ENCODE data around the gene TTC39B.

TTC39B gene

GRCh38 chr9:15280647-15281046 is 26.4 kb downstream of the TTC39B start:
- Histone ChIP-seq H3K4me3 (ENCODE audit: low read depth in 1 of 2, low read length in 2 of 2) (no peak overlapping the region), H3K27ac (ENCODE audit: low read length) (no peak overlapping the region), H3K4me1 (ENCODE audit: control insufficient read depth in 1 of 2, insufficient read depth in 2 of 2, low read length in 2 of 2) (no peaks in the 10 kb centered on the region), H3K36me3 (ENCODE audit: control insufficient read depth in 1 of 2, insufficient read depth in 2 of 2, low read length in 2 of 2) (no peaks in the 10 kb centered on the region), H3K9me3 (ENCODE audit: control insufficient read depth in 1 of 2, low read length in 2 of 2) (no peaks in the 10 kb centered on the region), H3K27me3 (ENCODE audit: low read depth, low read length) (no peaks in the 10 kb centered on the region)

DNA sequence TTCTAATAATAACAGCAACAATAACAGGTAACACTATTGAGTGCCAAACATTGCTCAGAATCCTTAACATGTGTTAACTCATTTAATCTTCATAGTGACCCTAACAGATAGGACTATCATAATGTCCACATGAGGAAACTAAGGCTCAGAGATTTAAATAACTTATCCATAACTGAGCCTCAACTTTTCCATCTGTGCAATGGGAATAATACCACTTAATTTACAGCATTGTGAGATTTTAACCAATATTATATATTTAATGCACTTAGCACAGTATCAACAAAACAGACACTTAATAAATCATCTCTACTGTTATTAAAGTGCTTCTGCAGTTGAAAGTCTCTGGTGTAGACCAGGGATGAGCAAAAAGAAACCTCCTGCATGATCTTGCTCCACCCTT is 28.2 kb downstream of the TTC39B start:
- no peaks in the 10 kb centered on the region for H3K36me3 ChIP-seq (ENCODE audit: control insufficient read depth in 1 of 2, insufficient read depth in 2 of 2, low read length in 2 of 2)
- H3K27me3 ChIP-seq (ENCODE audit: low read depth, low read length), result no peaks in the 10 kb centered on the region
- no peaks in the 10 kb centered on the region for H3K9me3 ChIP-seq (ENCODE audit: control insufficient read depth in 1 of 2, low read length in 2 of 2)
- H3K4me3 ChIP-seq (ENCODE audit: low read depth in 1 of 2, low read length in 2 of 2), result no peak overlapping the region
- no peaks in the 10 kb centered on the region for H3K4me1 ChIP-seq (ENCODE audit: control insufficient read depth in 1 of 2, insufficient read depth in 2 of 2, low read length in 2 of 2)
- H3K27ac ChIP-seq (ENCODE audit: low read length), result no peak overlapping the region

- Histone ChIP-seq H3K36me3 (ENCODE audit: control insufficient read depth in 1 of 2, insufficient read depth in 2 of 2, low read length in 2 of 2) (no peaks in the 10 kb centered on the region), H3K27ac (ENCODE audit: low read length) (no peak overlapping the region), H3K9me3 (ENCODE audit: control insufficient read depth in 1 of 2, low read length in 2 of 2) (no peaks in the 10 kb centered on the region), H3K4me3 (ENCODE audit: low read depth in 1 of 2, low read length in 2 of 2) (no peak overlapping the region), H3K27me3 (ENCODE audit: low read depth, low read length) (no peaks in the 10 kb centered on the region), H3K4me1 (ENCODE audit: control insufficient read depth in 1 of 2, insufficient read depth in 2 of 2, low read length in 2 of 2) (no peaks in the 10 kb centered on the region)
Measured at GRCh38 chr9:15278091-15278687, 28.8 kb downstream of the TTC39B start.

GRCh38 chr9:15277400-15278090 is 29.5 kb downstream of the TTC39B start:
- H3K27ac ChIP-seq (ENCODE audit: low read length), result no peak overlapping the region

GRCh38 chr9:15276328-15276938 is 30.6 kb downstream of the TTC39B start:
- no peaks in the 10 kb centered on the region for H3K9me3 ChIP-seq (ENCODE audit: control insufficient read depth in 1 of 2, low read length in 2 of 2)
- no peak overlapping the region for H3K27ac ChIP-seq (ENCODE audit: low read length)
- no peak overlapping the region for H3K4me3 ChIP-seq (ENCODE audit: low read depth in 1 of 2, low read length in 2 of 2)
- H3K4me1 ChIP-seq (ENCODE audit: control insufficient read depth in 1 of 2, insufficient read depth in 2 of 2, low read length in 2 of 2), result no peaks in the 10 kb centered on the region
- H3K27me3 ChIP-seq (ENCODE audit: low read depth, low read length), result no peaks in the 10 kb centered on the region
- H3K36me3 ChIP-seq (ENCODE audit: control insufficient read depth in 1 of 2, insufficient read depth in 2 of 2, low read length in 2 of 2), result no peaks in the 10 kb centered on the region

More at GRCh38 chr9:15277400-15278090, 29.5 kb downstream of the TTC39B start:
- Histone ChIP-seq H3K4me3 (ENCODE audit: low read depth in 1 of 2, low read length in 2 of 2) (no peak overlapping the region), H3K4me1 (ENCODE audit: control insufficient read depth in 1 of 2, insufficient read depth in 2 of 2, low read length in 2 of 2) (no peaks in the 10 kb centered on the region), H3K36me3 (ENCODE audit: control insufficient read depth in 1 of 2, insufficient read depth in 2 of 2, low read length in 2 of 2) (no peaks in the 10 kb centered on the region), H3K27me3 (ENCODE audit: low read depth, low read length) (no peaks in the 10 kb centered on the region), H3K9me3 (ENCODE audit: control insufficient read depth in 1 of 2, low read length in 2 of 2) (no peaks in the 10 kb centered on the region)

DNA sequence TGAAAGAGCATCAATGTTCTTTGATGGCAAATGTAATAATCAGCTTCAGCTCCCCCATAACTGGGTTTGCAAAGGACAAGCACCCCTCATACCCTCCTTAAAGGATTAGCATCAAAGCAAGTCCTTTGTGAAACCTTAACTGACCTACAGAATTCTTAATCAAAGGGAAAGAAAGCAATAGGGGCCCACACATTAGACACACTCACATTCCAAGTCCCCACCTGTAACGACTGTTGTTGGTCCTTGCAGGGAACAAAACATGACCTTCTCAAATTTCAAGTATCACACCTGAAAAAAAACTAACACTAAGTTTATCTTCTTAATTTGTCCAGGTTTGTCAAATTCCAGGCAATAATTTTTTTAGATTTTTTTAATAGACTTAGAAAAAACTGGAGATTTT is 32.6 kb downstream of the TTC39B start:
- Histone ChIP-seq H3K27ac (ENCODE audit: low read length) (no peak overlapping the region), H3K36me3 (ENCODE audit: control insufficient read depth in 1 of 2, insufficient read depth in 2 of 2, low read length in 2 of 2) (no peaks in the 10 kb centered on the region), H3K4me1 (ENCODE audit: control insufficient read depth in 1 of 2, insufficient read depth in 2 of 2, low read length in 2 of 2) (no peaks in the 10 kb centered on the region), H3K4me3 (ENCODE audit: low read depth in 1 of 2, low read length in 2 of 2) (no peak overlapping the region), H3K27me3 (ENCODE audit: low read depth, low read length) (no peaks in the 10 kb centered on the region), H3K9me3 (ENCODE audit: control insufficient read depth in 1 of 2, low read length in 2 of 2) (no peaks in the 10 kb centered on the region)

DNA sequence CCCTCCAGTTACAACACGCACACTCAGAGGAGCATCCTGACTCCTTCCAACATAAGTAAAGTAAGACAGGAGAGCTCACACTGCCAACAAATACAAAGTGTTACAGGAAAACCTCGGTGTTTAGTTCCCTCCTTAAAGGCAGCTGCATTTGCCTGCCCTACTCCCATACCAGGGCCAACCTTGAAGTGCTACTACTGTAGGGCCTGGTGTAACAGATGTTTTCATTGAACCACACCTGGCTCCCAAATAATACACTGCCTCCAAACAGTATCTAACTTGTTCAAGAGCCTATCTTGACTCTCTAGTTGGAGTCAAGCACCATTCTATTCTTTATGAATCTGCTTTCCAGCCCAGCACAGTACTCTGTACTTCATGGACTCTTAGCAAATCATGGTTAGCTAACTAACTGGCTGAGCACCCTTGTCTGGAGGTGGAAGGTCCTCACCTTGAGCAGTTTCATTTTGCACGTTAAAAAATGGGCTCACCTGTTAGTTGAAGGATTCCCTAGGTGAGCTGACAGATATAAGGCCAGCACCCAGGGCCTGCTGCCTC is 34.6 kb downstream of the TTC39B start:
- Histone ChIP-seq H3K36me3 (ENCODE audit: control insufficient read depth in 1 of 2, insufficient read depth in 2 of 2, low read length in 2 of 2) (no peaks in the 10 kb centered on the region), H3K27me3 (ENCODE audit: low read depth, low read length) (no peaks in the 10 kb centered on the region)

GRCh38 chr9:15271403-15271802 is 35.6 kb downstream of the TTC39B start:
- Histone ChIP-seq H3K36me3 (ENCODE audit: control insufficient read depth in 1 of 2, insufficient read depth in 2 of 2, low read length in 2 of 2) (no peaks in the 10 kb centered on the region), H3K9me3 (ENCODE audit: control insufficient read depth in 1 of 2, low read length in 2 of 2) (no peaks in the 10 kb centered on the region), H3K4me3 (ENCODE audit: low read depth in 1 of 2, low read length in 2 of 2) (no peak overlapping the region), H3K27ac (ENCODE audit: low read length) (no peak overlapping the region), H3K4me1 (ENCODE audit: control insufficient read depth in 1 of 2, insufficient read depth in 2 of 2, low read length in 2 of 2) (no peaks in the 10 kb centered on the region), H3K27me3 (ENCODE audit: low read depth, low read length) (no peaks in the 10 kb centered on the region)

More for the DNA sequence above, 34.6 kb downstream of the TTC39B start:
- H3K27ac ChIP-seq (ENCODE audit: low read length), result no peak overlapping the region
- no peaks in the 10 kb centered on the region for H3K4me1 ChIP-seq (ENCODE audit: control insufficient read depth in 1 of 2, insufficient read depth in 2 of 2, low read length in 2 of 2)
- H3K4me3 ChIP-seq (ENCODE audit: low read depth in 1 of 2, low read length in 2 of 2), result no peak overlapping the region
- no peaks in the 10 kb centered on the region for H3K9me3 ChIP-seq (ENCODE audit: control insufficient read depth in 1 of 2, low read length in 2 of 2)

DNA sequence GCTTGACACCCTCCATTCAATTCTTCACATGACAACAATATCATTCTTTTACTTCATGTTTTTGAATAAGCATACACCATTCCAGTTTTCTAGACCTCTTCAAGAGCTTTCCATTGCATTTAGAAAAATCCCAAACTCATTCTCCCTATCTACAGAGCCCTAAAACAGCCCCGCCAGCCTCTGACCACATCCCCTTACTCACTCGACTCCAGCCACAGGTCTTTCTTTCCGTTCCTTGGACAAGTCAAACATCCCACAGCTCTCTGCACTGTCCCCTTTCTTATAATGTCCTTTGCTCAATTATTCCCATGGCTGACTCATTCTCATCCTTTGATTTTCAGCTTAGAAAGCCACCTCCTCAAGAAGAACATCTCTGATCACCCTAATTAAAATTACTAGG is 38.2 kb downstream of the TTC39B start:
- no peaks in the 10 kb centered on the region for H3K4me1 ChIP-seq (ENCODE audit: control insufficient read depth in 1 of 2, insufficient read depth in 2 of 2, low read length in 2 of 2)
- no peaks in the 10 kb centered on the region for H3K36me3 ChIP-seq (ENCODE audit: control insufficient read depth in 1 of 2, insufficient read depth in 2 of 2, low read length in 2 of 2)
- no peaks in the 10 kb centered on the region for H3K27me3 ChIP-seq (ENCODE audit: low read depth, low read length)
- H3K4me3 ChIP-seq (ENCODE audit: low read depth in 1 of 2, low read length in 2 of 2), result no peak overlapping the region
- no peaks in the 10 kb centered on the region for H3K9me3 ChIP-seq (ENCODE audit: control insufficient read depth in 1 of 2, low read length in 2 of 2)
- no peak overlapping the region for H3K27ac ChIP-seq (ENCODE audit: low read length)

- Histone ChIP-seq H3K36me3 (ENCODE audit: control insufficient read depth in 1 of 2, insufficient read depth in 2 of 2, low read length in 2 of 2) (no peaks in the 10 kb centered on the region), H3K4me3 (ENCODE audit: low read depth in 1 of 2, low read length in 2 of 2) (no peak overlapping the region), H3K27ac (ENCODE audit: low read length) (no peak overlapping the region), H3K4me1 (ENCODE audit: control insufficient read depth in 1 of 2, insufficient read depth in 2 of 2, low read length in 2 of 2) (no peaks in the 10 kb centered on the region), H3K9me3 (ENCODE audit: control insufficient read depth in 1 of 2, low read length in 2 of 2) (no peaks in the 10 kb centered on the region), H3K27me3 (ENCODE audit: low read depth, low read length) (no peaks in the 10 kb centered on the region)
Measured at GRCh38 chr9:15268317-15268716, 38.7 kb downstream of the TTC39B start.

GRCh38 chr9:15264918-15265317 is 42.1 kb downstream of the TTC39B start:
- H3K4me1 ChIP-seq (ENCODE audit: control insufficient read depth in 1 of 2, insufficient read depth in 2 of 2, low read length in 2 of 2), result no peaks in the 10 kb centered on the region
- no peaks in the 10 kb centered on the region for H3K27me3 ChIP-seq (ENCODE audit: low read depth, low read length)
- H3K36me3 ChIP-seq (ENCODE audit: control insufficient read depth in 1 of 2, insufficient read depth in 2 of 2, low read length in 2 of 2), result no peaks in the 10 kb centered on the region
- H3K27ac ChIP-seq (ENCODE audit: low read length), result no peak overlapping the region
- no peaks in the 10 kb centered on the region for H3K9me3 ChIP-seq (ENCODE audit: control insufficient read depth in 1 of 2, low read length in 2 of 2)
- H3K4me3 ChIP-seq (ENCODE audit: low read depth in 1 of 2, low read length in 2 of 2), result no peak overlapping the region

Data from muscle layer of duodenum (tissue), 2 donors.